Keratinocyte (primary cell): ENCODE results near the gene DCP2. TPM values are rescaled to one million over a fixed set of nuclear protein-coding genes. Genes with fewer than 3 reads are reported as not detected.
A peak's percentile ranks its signal among the peaks of the same experiment; 100 is the strongest.

Experiments
- DNase-seq: peaks from one replicate; pipeline ENCODE4 v3.0.0-alpha.2; 2011; ENCODE audit warnings: low read depth, missing footprints, low spot score
- FAIRE-seq: peaks from 2 replicates; lab custom pipeline; 2011; peaks lifted over from hg19 to GRCh38; lab: Jason Lieb, UNC
- H2AFZ ChIP-seq: 2 replicates; pipeline ENCODE4 v1.6.0; 2012; ENCODE audit warnings: low read length, control low read depth, inconsistent platforms; ENCODE audit not compliant: control insufficient read depth
- H3K27ac ChIP-seq: 2 replicates; pipeline ENCODE4 v1.5.1; 2011; ENCODE audit warnings: low read length; ENCODE audit not compliant: control insufficient read depth, insufficient read depth
- H3K27me3 ChIP-seq: 3 replicates; pipeline ENCODE4 v1.6.0; 2011; ENCODE audit warnings: low read length; ENCODE audit not compliant: control insufficient read depth, insufficient read depth; ENCODE audit errors: extremely low read depth
- H3K36me3 ChIP-seq, 2 experiments: 2 replicates in 1 of 2; 3 replicates in 1 of 2; pipeline ENCODE4 v1.5.1; 2011; ENCODE audit warnings: low read length in 2 of 2, mild to moderate bottlenecking in 1 of 2; ENCODE audit not compliant: control insufficient read depth in 2 of 2, insufficient read depth in 2 of 2; ENCODE audit errors: extremely low read depth in 1 of 2
- H3K4me1 ChIP-seq: 3 replicates; pipeline ENCODE4 v1.5.1; 2011; ENCODE audit warnings: low read length; ENCODE audit not compliant: control insufficient read depth, insufficient read depth; ENCODE audit errors: extremely low read depth
- H3K4me2 ChIP-seq: 3 replicates; pipeline ENCODE4 v1.6.0; 2011; ENCODE audit warnings: low read depth, low read length; ENCODE audit not compliant: control insufficient read depth, insufficient read depth; ENCODE audit errors: extremely low read depth
- H3K4me3 ChIP-seq, 3 experiments: fragments of 200-600 bp in 1 of 3; sonication (generic) in 1 of 3; 2 replicates in 2 of 3; 3 replicates in 1 of 3; pipeline ENCODE4 v1.5.1; 2011 to 2016; ENCODE audit warnings: low read length in 3 of 3, mild to moderate bottlenecking in 3 of 3, control low read depth in 2 of 3, inconsistent platforms in 1 of 3, low read depth in 1 of 3, mixed read lengths in 1 of 3, mixed run types in 1 of 3, moderate library complexity in 1 of 3; ENCODE audit not compliant: control insufficient read depth in 2 of 3, insufficient read depth in 2 of 3; ENCODE audit errors: extremely low read depth in 1 of 3
- H3K79me2 ChIP-seq: 2 replicates; pipeline ENCODE4 v1.6.0; 2012; ENCODE audit warnings: low read length; ENCODE audit not compliant: control insufficient read depth, insufficient read depth
- H3K9ac ChIP-seq: 3 replicates; pipeline ENCODE4 v1.6.0; 2011; ENCODE audit warnings: low read length; ENCODE audit not compliant: control insufficient read depth, insufficient read depth; ENCODE audit errors: extremely low read depth
- H3K9me1 ChIP-seq: 3 replicates; pipeline ENCODE4 v1.6.0; 2011; ENCODE audit warnings: low read length; ENCODE audit not compliant: control insufficient read depth, insufficient read depth; ENCODE audit errors: extremely low read depth
- H3K9me3 ChIP-seq: 2 replicates; pipeline ENCODE4 v1.5.1; 2012; ENCODE audit warnings: low read depth, low read length; ENCODE audit not compliant: control insufficient read depth
- H4K20me1 ChIP-seq: 3 replicates; pipeline ENCODE4 v1.6.0; 2011; ENCODE audit warnings: low read length; ENCODE audit not compliant: control insufficient read depth, insufficient read depth; ENCODE audit errors: extremely low read depth
- EZH2 ChIP-seq: IDR thresholded peaks from one replicate; pipeline ENCODE4 v1.6.1; 2012; ENCODE audit warnings: inconsistent platforms, mild to moderate bottlenecking, low read length, moderate library complexity
- dilution Hi-C: fragments of 300-500 bp; cut with MboI; formaldehyde crosslinking; loops from one replicate; pipeline ENCODE4 v1.7.0; 2020; ENCODE audit warnings: low sequenced_read_pairs; ENCODE audit not compliant: extremely low pct_ligation_motif_present
- polyA plus RNA-seq, 5 experiments: library from polyadenylated mRNA; depleted of rRNA in 3 of 5; stranded (reverse) in 3 of 5; stranded (forward) in 1 of 5; unstranded in 1 of 5; fragments of >200 nt; gene quantifications; 1 replicate in 1 of 5; 2 replicates in 3 of 5; 3 replicates in 1 of 5; pipeline versions ENCODE4 v1.2.1 to v1.2.3, GENCODE V29; 2011 to 2012; ENCODE audit warnings: missing spikeins in 2 of 5, low read depth in 1 of 5, low replicate concordance in 1 of 5
- TF ChIP-seq, protein P1 (sequence below), 3 experiments: IDR thresholded peaks in 1 of 3; conservative IDR thresholded peaks in 1 of 3; optimal IDR thresholded peaks in 1 of 3; 2 replicates in 2 of 3; 3 replicates in 1 of 3; pipeline versions ENCODE3 to v1.5.1; 2011; ENCODE audit warnings: low read length in 3 of 3, mild to moderate bottlenecking in 3 of 3, moderate library complexity in 2 of 3, control low read depth in 1 of 3, inconsistent platforms in 1 of 3; ENCODE audit not compliant: insufficient read depth in 2 of 3; ENCODE audit errors: extremely low read depth in 1 of 3

The DCP2 gene
- polyA plus RNA-seq, 1 donor (not counting 4 experiments of a cell fraction or from before 2014, with no cell fraction given) = 11.8 TPM

- dilution Hi-C loops = no loop called here
- H4K20me1 ChIP-seq = no peaks in the 10 kb centered on the region
- no peak overlapping the region for H3K27ac ChIP-seq
- DNase-seq (no peak), FAIRE-seq (no peak)
- peaks cover 2% of the 10 kb centered on the region for H3K79me2 ChIP-seq
- H3K36me3 ChIP-seq = peaks cover 5 to 9% of the 10 kb centered on the region in 2 experiments
- no peak overlapping the region for H3K4me3 ChIP-seq
- H3K4me2 ChIP-seq = no peak overlapping the region
- no peaks in the 10 kb centered on the region for H3K27me3 ChIP-seq
- no peaks in the 10 kb centered on the region for H3K9me1 ChIP-seq
- no peak overlapping the region for H2AFZ ChIP-seq
- no peak overlapping the region for H3K9ac ChIP-seq
- TF ChIP-seq EZH2 = no peak
- TF ChIP-seq, protein P1, sequence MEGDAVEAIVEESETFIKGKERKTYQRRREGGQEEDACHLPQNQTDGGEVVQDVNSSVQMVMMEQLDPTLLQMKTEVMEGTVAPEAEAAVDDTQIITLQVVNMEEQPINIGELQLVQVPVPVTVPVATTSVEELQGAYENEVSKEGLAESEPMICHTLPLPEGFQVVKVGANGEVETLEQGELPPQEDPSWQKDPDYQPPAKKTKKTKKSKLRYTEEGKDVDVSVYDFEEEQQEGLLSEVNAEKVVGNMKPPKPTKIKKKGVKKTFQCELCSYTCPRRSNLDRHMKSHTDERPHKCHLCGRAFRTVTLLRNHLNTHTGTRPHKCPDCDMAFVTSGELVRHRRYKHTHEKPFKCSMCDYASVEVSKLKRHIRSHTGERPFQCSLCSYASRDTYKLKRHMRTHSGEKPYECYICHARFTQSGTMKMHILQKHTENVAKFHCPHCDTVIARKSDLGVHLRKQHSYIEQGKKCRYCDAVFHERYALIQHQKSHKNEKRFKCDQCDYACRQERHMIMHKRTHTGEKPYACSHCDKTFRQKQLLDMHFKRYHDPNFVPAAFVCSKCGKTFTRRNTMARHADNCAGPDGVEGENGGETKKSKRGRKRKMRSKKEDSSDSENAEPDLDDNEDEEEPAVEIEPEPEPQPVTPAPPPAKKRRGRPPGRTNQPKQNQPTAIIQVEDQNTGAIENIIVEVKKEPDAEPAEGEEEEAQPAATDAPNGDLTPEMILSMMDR (optimal IDR thresholded peaks at IDR 0.05 in 1 of 3, IDR thresholded peaks at IDR 0.05 in 1 of 3, conservative IDR thresholded peaks at IDR 0.05 in 1 of 3; ENCODE audit: extremely low read depth in 1 of 3, insufficient read depth in 2 of 3, low read length in 3 of 3) = no peak
- H3K4me1 ChIP-seq = peaks cover 38% of the 10 kb centered on the region
- no peaks in the 10 kb centered on the region for H3K9me3 ChIP-seq
These were observed 41.5 kb downstream of the DCP2 start for GRCh38 chr5:113017881-113018635.

DNA sequence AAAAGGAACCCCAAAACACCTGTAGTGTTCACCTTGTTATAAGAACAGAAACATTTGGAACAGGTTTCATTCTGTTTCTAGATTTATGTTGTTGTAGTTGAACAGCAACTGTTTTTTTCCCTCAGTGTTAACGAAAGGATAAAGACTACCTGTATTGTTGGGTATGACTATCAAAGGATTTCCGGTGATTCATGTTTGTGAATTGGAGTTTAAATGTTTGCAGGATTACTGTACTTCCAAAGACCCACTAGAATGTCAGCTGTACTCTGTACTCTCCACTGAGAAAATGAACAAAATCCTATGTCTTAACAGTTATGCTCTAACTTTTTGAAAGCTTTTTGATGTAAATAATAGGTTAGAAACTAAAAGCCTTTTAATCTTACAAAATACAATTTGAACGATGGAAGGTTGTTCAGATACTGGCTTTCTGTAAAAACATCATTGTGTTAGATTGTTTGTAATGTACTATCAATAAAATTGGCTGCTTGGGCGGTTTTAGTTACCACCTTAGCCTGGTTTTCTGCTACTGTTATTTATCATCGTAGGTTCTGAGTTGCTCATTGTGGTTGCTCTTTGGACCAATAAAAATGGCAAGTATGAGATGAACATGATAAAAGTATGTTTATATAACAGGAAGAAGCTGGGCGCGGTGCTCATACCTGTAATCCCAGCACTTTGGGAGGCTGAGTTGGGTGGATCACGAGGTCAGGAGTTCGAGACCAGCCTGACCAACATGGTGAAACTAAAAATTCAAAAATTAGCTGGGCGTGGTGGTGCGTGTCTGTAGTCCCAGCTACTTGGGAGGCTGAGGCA, 44.1 kb downstream of the DCP2 start:
- peak overlapping the region; percentile 63 for H3K4me2 ChIP-seq
- H2AFZ ChIP-seq = no peak overlapping the region
- H3K4me1 ChIP-seq = peaks cover 38% of the 10 kb centered on the region
- H3K9me1 ChIP-seq = no peaks in the 10 kb centered on the region
- H3K79me2 ChIP-seq = peaks cover 2% of the 10 kb centered on the region
- no peaks in the 10 kb centered on the region for H4K20me1 ChIP-seq
- H3K9me3 ChIP-seq = no peaks in the 10 kb centered on the region
- peaks cover 2 to 10% of the 10 kb centered on the region in 2 experiments for H3K36me3 ChIP-seq
- peak; percentile 63 for DNase-seq
- peak overlapping the region; percentile 65 for H3K27ac ChIP-seq
- dilution Hi-C loops = no loop called here
- H3K9ac ChIP-seq = peak overlapping the region; percentile 45
- FAIRE-seq = peak; percentile 96
- H3K27me3 ChIP-seq = no peaks in the 10 kb centered on the region
- peak overlapping the region in 1 of 3 experiments; percentile 10 for H3K4me3 ChIP-seq
- TF ChIP-seq, protein P1 (optimal IDR thresholded peaks at IDR 0.05 in 1 of 3, IDR thresholded peaks at IDR 0.05 in 1 of 3, conservative IDR thresholded peaks at IDR 0.05 in 1 of 3; ENCODE audit: extremely low read depth in 1 of 3, insufficient read depth in 2 of 3, low read length in 3 of 3) = no peak
- no peak for TF ChIP-seq EZH2
